ENCODE results near the gene RETSAT. TPM values are rescaled to one million over a fixed set of nuclear protein-coding genes. Genes with fewer than 3 reads are reported as not detected.

The RETSAT gene
- total RNA-seq = 100 to 1,000 TPM; 154 to 378 (median 278) TPM
- long read RNA-seq, donor 1, transcript RETSAT-201 (11 exons, 3,100 nt) = major isoform, 43 of 87 reads
- long read RNA-seq, donor 1, partial matches to known transcripts = 40 of 87 reads
- long read RNA-seq, donor 1, other reads (novel, unspliced or antisense) = 4 of 87 reads
- long read RNA-seq, donor 2, transcript RETSAT-201 (11 exons, 3,100 nt) = major isoform, 12 of 22 reads
- long read RNA-seq, donor 2, partial matches to known transcripts = 5 of 22 reads
- long read RNA-seq, donor 2, other reads (novel, unspliced or antisense) = 5 of 22 reads

DNA sequence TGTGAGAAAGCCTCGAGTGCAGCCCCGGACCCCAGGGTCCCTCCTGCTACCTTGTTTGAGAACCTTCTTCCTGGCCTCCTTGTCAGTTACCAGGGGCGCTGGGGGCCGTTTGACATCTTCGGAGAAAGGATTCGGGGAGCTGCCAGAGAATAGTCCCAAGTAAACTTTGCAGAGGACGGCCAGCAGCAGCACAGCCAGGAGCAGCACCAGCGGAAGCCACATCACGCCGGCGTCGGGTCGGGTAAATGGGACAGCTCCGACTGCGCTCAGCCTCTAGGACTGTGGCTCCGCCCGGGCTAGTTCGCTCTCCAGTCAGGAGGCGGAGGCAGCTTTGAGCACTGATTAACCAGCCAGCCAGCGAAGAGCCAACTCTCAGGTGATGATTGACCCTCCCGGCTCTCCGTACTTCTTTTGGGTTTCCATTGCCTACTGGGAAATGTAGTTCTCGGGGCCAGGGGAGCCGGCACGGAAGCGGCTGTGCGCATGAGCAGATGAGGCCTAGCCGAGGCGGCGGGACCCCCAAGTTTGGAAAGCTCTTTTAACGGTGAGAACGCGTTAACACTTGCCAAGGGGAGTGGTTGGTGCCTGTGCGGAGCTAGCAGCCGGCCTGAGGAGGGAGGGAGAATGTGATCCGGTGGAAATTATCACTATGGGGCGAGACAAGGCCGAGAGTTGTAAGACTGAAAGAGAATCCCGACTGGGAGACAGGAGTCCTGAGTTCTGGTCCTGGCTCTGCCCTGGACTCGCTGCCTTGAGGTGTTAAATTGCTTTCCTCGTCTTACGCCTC, at the start of gene RETSAT, which contains the start of gene ELMOD3:
TSS of gene RETSAT (minus strand) at position 243 of the 787 bp plus-strand sequence. CDS start at position 222, 21 bp downstream.
TSS of gene ELMOD3 (plus strand) at position 484 of the 787 bp plus-strand sequence. CDS start 2,430 bp downstream, outside the sequence.
- peak; percentile 96 to 99 (median 97) for DNase-seq
- TF ChIP-seq, protein P1, sequence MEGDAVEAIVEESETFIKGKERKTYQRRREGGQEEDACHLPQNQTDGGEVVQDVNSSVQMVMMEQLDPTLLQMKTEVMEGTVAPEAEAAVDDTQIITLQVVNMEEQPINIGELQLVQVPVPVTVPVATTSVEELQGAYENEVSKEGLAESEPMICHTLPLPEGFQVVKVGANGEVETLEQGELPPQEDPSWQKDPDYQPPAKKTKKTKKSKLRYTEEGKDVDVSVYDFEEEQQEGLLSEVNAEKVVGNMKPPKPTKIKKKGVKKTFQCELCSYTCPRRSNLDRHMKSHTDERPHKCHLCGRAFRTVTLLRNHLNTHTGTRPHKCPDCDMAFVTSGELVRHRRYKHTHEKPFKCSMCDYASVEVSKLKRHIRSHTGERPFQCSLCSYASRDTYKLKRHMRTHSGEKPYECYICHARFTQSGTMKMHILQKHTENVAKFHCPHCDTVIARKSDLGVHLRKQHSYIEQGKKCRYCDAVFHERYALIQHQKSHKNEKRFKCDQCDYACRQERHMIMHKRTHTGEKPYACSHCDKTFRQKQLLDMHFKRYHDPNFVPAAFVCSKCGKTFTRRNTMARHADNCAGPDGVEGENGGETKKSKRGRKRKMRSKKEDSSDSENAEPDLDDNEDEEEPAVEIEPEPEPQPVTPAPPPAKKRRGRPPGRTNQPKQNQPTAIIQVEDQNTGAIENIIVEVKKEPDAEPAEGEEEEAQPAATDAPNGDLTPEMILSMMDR (IDR thresholded peaks at IDR 0.05) = no peak

DNA sequence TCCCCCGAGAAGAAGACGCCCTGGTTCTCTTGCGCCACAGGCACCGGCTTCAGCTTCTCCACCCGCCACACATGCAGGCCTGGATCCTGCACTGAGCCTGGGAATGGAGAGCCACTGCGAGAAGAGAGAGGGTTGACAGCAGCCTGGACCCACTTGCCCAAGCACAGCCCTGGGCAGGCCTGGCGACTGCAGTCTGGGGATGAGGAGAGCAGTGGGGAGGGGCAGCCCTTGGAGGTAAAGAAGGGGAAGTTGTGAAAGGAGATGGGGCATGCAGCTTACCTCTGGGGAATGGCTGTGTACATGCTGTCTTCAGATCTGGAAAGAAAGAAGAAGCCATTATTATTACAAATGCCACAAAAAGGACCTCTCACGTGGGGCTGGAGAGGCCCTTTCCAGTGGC, 47.5 kb upstream of the RETSAT start:
- TF ChIP-seq, protein P1 (IDR thresholded peaks at IDR 0.05) = no peak
- H3K4me1 ChIP-seq (ENCODE audit: low read depth) = peaks cover 4% of the 10 kb centered on the region
- H3K4me3 ChIP-seq = no peak overlapping the region
- H3K36me3 ChIP-seq (ENCODE audit: low read depth) = no peaks in the 10 kb centered on the region
- peaks cover 5% of the 10 kb centered on the region for H3K9me3 ChIP-seq
- intact Hi-C loops (cut with DNase I, micrococcal nuclease) = no loop called here
- DNase-seq (no peak), ATAC-seq (peak; percentile 35)

More for the DNA sequence above, at the start of gene RETSAT, which contains the start of gene ELMOD3:
- Histone ChIP-seq H3K4me1 (ENCODE audit: low read depth) (peaks cover 8% of the 10 kb centered on the region), H3K4me3 (peak within 1 kb of the TSS; percentile 65), H3K9me3 (no peaks in the 10 kb centered on the region), H3K36me3 (ENCODE audit: low read depth) (peaks cover 4% of the 10 kb centered on the region)
- intact Hi-C loops (cut with DNase I, micrococcal nuclease) = no loop called here
- peak; percentile 97 for ATAC-seq

DNA sequence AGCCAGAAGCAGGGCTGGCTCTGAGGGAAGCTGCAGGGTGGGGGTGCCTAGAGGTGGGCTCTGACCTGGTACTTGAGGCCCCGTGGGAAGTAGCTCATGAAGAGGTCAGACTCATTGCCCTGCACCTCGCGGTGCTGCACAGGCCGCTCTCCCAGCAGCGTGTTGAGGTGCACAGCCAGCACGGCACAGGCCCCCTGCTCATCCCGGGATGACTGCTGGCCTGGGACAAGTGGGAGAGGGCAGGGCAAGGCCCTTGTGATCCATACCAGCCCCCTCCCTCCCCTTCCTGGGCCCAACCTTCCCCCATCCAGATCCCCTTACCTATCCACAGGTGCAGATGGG, 47.1 kb upstream of the RETSAT start:
- H3K4me3 ChIP-seq = no peak overlapping the region
- TF ChIP-seq, protein P1 (IDR thresholded peaks at IDR 0.05) = no peak
- intact Hi-C loops (cut with DNase I, micrococcal nuclease) = no loop called here

DNA sequence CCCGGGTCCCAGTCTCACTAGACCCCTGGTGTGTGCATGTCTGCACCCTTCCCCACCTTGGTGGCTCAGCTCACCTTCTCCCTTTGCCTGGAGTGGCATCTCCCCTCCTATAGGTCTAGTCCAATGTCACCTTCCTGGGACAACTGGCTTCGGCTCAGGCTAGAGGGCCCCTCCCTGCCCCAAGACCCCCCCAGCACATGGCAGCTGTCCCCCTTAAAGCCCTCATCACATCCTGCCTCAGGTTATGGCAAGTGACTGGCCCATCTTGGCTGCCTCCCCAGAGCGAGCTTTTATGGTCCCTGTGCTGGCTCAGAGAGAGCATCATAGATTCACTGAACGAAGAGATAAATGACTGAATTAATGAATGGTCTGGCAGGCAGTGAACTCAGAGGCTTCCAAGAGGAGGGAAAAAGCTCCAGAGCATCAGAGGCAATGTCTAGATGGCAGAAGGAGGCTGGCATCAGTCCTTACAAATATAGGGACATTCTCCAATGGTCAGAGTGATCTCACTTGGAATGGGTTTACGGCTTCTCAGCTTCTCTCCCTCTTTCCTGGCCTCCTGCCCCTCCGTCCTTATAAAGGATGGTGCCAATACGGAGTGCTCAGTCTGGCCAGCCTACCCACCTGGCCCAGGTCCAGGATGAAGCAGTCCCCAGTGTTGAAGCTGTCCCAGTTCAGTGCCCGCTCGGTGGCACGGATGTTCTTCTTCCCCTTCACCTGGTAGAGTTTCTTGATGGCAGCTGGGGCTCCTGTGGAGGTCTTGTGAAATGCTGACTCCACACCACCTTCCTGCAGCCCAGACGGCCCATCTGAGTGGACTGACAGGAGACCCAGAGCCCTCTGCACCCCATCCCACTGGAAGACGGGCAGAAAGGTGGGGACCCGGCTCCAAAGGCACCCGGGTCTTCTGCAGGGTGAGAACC, 46.5 kb upstream of the RETSAT start:
- intact Hi-C loops (cut with DNase I, micrococcal nuclease) = no loop called here
- ATAC-seq (no peak), DNase-seq (no peak)
- Histone ChIP-seq H3K4me1 (ENCODE audit: low read depth) (no peaks in the 10 kb centered on the region), H3K9me3 (peaks cover 5% of the 10 kb centered on the region), H3K36me3 (ENCODE audit: low read depth) (no peaks in the 10 kb centered on the region), H3K4me3 (no peak overlapping the region)
- TF ChIP-seq, protein P1 (IDR thresholded peaks at IDR 0.05) = no peak

More for the DNA sequence above, 47.1 kb upstream of the RETSAT start:
- Histone ChIP-seq H3K4me1 (ENCODE audit: low read depth) (no peaks in the 10 kb centered on the region), H3K36me3 (ENCODE audit: low read depth) (no peaks in the 10 kb centered on the region), H3K9me3 (peaks cover 5% of the 10 kb centered on the region)
- DNase-seq = no peak
- no peak for ATAC-seq

DNA sequence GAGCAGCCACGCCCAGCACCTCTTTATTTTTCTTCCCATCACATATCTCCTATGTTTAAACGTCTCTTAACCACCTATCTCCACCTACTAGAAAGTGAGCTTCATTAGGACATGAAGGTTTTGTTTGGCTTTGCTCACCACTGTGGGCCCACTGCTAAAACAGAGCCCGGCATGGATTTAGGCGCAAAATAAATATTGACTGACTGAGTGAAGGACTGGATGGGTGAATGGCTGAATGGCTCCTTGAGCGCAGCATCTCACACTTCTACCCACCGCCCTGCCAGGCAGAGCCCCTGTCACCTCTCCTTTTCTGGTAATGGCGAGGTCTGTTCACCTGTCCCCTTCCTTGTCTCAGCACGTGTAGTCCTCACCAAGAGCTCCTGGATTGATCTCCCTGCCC, 45.7 kb upstream of the RETSAT start:
- DNase-seq (no peak), ATAC-seq (no peak)
- Histone ChIP-seq H3K4me3 (no peak overlapping the region), H3K9me3 (peaks cover 5% of the 10 kb centered on the region), H3K36me3 (ENCODE audit: low read depth) (no peaks in the 10 kb centered on the region), H3K4me1 (ENCODE audit: low read depth) (no peaks in the 10 kb centered on the region)
- intact Hi-C loops (cut with DNase I, micrococcal nuclease) = no loop called here
- TF ChIP-seq, protein P1 (IDR thresholded peaks at IDR 0.05) = no peak
